Chondrocyte (in vitro differentiated cells): ENCODE results near the gene USHBP1. TPM values are rescaled to one million over a fixed set of nuclear protein-coding genes. Genes with fewer than 3 reads are reported as not detected.

Experiments used
- DNase-seq: peaks from one replicate; pipeline ENCODE4 v3.0.0; 2021; ENCODE audit warnings: mixed read lengths, low spot score
- H3K27ac Mint-ChIP-seq: one replicate; pipeline ENCODE4 v1.8.0; 2021; ENCODE audit warnings: mild to moderate bottlenecking, moderate library complexity, mixed read lengths; ENCODE audit not compliant: unreplicated experiment
- H3K27me3 Mint-ChIP-seq: 2 replicates; pipeline ENCODE4 v1.8.0; 2021; ENCODE audit warnings: low read depth, mixed read lengths
- H3K36me3 Mint-ChIP-seq: 2 replicates; pipeline ENCODE4 v1.8.0; 2021; ENCODE audit warnings: low read depth, mixed read lengths
- H3K4me1 Mint-ChIP-seq: 2 replicates; pipeline ENCODE4 v1.8.0; 2021; ENCODE audit warnings: low read depth, mild to moderate bottlenecking, mixed read lengths
- H3K4me3 Mint-ChIP-seq: one replicate; pipeline ENCODE4 v1.8.0; 2021; ENCODE audit warnings: mild to moderate bottlenecking, moderate library complexity, mixed read lengths; ENCODE audit not compliant: unreplicated experiment
- H3K9me3 Mint-ChIP-seq: 2 replicates; pipeline ENCODE4 v1.8.0; 2021; ENCODE audit warnings: low read depth, mixed read lengths
- CTCF ChIP-seq: fragments of 200-600 bp; sonication (generic); IDR thresholded peaks from 2 replicates; pipeline ENCODE4 v1.5.0; 2021; ENCODE audit warnings: antibody characterized with exemption, mild to moderate bottlenecking, moderate library complexity
- total RNA-seq: library from RNA; stranded (reverse); gene quantifications from 3 replicates; pipeline ENCODE4 v1.2.1, GENCODE V29; 2021

The USHBP1 gene
- total RNA-seq, 1 donor from 2014 or later = not detected

- Mint-ChIP-seq H3K4me3 (peak overlapping the region; percentile 84), H3K4me1 (peaks cover 38% of the 10 kb centered on the region), H3K27me3 (no peaks in the 10 kb centered on the region), H3K27ac (peak overlapping the region; percentile 95), H3K9me3 (no peaks in the 10 kb centered on the region), H3K36me3 (no peaks in the 10 kb centered on the region)
- no peak for TF ChIP-seq CTCF
- DNase-seq = no peak
Measured at GRCh38 chr19:17304386-17305215, 40.1 kb upstream of the USHBP1 start.

DNA sequence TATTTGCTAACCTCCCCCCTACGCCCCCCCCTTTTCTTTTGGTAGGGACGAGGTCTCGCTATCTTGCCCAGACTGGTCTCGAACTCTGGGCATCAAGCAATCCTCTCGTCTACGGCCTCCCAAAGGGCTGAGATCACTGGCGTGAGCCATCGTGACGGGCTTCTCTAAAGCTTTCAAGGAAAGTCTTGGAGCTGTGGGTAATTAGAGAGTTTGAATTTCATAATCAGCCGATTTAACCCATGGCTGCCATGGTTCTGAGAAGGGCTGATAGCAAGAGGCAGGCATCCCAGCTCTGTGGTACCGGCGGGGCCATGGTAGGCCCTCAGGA is 39.4 kb upstream of the USHBP1 start:
- no peak for DNase-seq
- Mint-ChIP-seq H3K4me3 (peak overlapping the region; percentile 57), H3K9me3 (no peaks in the 10 kb centered on the region), H3K4me1 (peaks cover 32% of the 10 kb centered on the region), H3K27me3 (no peaks in the 10 kb centered on the region), H3K27ac (no peak overlapping the region), H3K36me3 (no peaks in the 10 kb centered on the region)
- TF ChIP-seq CTCF = no peak

GRCh38 chr19:17303167-17303939 is 38.8 kb upstream of the USHBP1 start, which contains the start of gene ABHD8:
Gene ABHD8, minus strand, starts transcription at chr19:17303425. Its CDS starts 1,809 bp downstream, at chr19:17301616.
- peak; percentile 98 for DNase-seq
- Mint-ChIP-seq H3K27ac (peak within 1 kb of the TSS; percentile 41), H3K4me3 (peak within 1 kb of the TSS; percentile 57), H3K4me1 (peaks cover 32% of the 10 kb centered on the region), H3K9me3 (no peaks in the 10 kb centered on the region), H3K36me3 (no peaks in the 10 kb centered on the region), H3K27me3 (no peaks in the 10 kb centered on the region)
- TF ChIP-seq CTCF = peak; percentile 77

DNA sequence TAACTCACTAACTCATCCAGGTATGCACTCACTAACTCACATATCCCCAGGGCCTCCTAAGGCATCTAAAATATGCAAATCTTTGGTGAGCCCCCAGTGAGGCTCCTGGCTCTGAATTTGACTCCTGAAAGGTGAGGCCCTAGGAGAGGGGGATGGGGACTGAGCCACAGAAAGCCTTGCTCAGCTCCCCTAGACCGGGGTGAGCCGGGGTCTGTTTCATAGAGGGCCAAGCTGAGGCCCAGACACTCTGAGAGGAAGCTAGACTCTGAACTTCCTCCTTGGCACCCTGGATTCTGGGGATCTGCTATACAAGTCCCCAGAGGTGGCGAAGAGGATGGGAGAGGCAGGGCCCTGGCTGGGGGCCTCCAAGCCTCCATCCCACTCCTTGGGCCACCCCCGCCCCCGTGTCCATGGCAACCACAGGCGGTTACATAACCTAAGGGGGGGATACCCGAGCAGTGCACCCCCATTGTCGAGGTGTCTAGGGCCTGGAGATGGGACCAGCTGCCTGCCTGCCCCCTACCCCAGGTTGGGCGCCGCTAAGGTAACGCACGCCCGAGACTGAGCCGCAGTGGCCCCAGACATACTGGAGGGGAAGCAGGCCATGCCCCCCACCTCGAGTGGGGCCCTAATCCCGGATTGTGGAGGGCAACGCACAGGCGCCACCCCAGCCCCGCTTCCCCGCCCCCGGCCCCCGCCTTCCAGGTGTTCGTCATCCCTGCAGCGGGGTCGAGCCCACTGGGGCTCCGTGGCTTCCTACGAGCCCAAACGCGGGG is 38.0 kb upstream of the USHBP1 start:
- DNase-seq = no peak
- Mint-ChIP-seq H3K27ac (no peak overlapping the region), H3K9me3 (no peaks in the 10 kb centered on the region), H3K36me3 (peaks cover 1% of the 10 kb centered on the region), H3K4me1 (peaks cover 29% of the 10 kb centered on the region), H3K4me3 (peak overlapping the region; percentile 57), H3K27me3 (no peaks in the 10 kb centered on the region)
- TF ChIP-seq CTCF = no peak
